Measurements from ENCODE around the gene RPL36. TPM values are rescaled to one million over a fixed set of nuclear protein-coding genes. Genes with fewer than 3 reads are reported as not detected.

Gene RPL36
- total and polyA plus RNA-seq, 2 donors (not counting 1 experiment from before 2014, with no cell fraction given) = 341 to 864 TPM

DNA sequence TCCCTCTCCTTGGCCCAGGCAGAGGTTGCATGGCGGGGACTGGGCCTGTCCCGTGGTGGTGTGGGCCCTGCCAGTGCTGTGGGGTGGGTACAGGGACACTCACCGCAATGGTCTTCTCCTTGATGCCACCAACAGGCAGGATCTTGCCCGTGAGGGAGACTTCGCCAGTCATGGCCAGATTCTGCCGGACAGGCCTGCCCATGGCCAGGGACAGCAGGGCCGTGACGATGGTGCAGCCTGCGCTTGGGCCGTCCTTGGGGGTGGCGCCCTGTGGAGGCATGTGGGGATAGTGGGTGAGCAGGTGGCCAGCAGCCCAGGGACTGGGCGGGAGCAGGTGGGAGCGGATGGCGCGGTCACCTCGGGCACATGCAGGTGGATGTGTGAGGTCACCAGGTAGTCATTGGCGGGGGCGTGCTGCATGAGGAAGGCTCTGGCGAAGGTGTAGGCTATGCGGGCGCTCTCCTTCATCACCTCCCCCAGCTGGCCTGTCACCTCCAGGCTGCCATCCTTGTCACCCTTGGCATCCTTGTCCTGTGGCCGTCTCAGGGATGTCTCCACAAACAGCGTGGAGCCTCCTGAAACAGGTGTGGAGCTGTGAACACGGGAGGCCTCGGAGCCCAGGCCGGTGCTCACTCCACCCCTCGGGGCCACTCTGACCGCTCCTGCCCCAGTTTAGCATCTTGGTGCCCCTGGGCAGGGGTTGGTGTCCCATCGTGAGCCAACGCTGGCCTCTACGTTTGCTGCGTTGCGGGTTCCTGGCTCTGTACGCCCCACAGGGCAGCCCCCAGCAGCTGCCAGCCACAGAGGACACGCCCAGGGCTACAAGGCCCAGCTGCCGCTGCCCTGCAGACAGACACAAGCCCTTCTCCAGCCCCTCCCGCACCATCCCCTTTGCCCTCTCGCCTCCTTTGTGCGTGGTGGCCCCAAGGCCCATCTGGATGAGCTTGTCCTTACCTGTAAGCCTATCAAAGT is 3.4 kb downstream of the RPL36 start:
- H3K9me3 ChIP-seq (ENCODE audit: control insufficient read depth, insufficient read depth, low read depth, low read length) = no peaks in the 10 kb centered on the region
- DNase-seq (ENCODE audit: low read depth in 2 of 2) = no peak
- no peak overlapping the region for H3K27ac ChIP-seq (ENCODE audit: insufficient read depth, low read length)
- H3K4me1 ChIP-seq (ENCODE audit: control insufficient read depth, extremely low read depth, insufficient read depth, low read length) = peaks cover 2% of the 10 kb centered on the region
- no peak overlapping the region for H3K4me2 ChIP-seq (ENCODE audit: extremely low read depth, insufficient read depth, low read length)
- H4K20me1 ChIP-seq (ENCODE audit: control insufficient read depth, extremely low read depth, insufficient read depth, low read length) = no peaks in the 10 kb centered on the region
- H3K79me2 ChIP-seq (ENCODE audit: control insufficient read depth, insufficient read depth, low read length) = peaks cover 62% of the 10 kb centered on the region
- H3K36me3 ChIP-seq (ENCODE audit: control insufficient read depth, insufficient read depth, low read length) = peaks cover 54% of the 10 kb centered on the region
- H2AFZ ChIP-seq (ENCODE audit: low read length) = no peak overlapping the region
- no peaks in the 10 kb centered on the region for H3K27me3 ChIP-seq (ENCODE audit: control insufficient read depth, insufficient read depth, low read length)
- H3K4me3 ChIP-seq (replicated peaks in 1 of 4; ENCODE audit: control extremely low read depth in 1 of 4, insufficient read depth in 1 of 4, low read depth in 3 of 4, low read length in 4 of 4) = no peak overlapping the region
- TF ChIP-seq EZH2 (IDR thresholded peaks at IDR 0.05; ENCODE audit: low read length, missing control alignments) (no peak), CTCF (conservative IDR thresholded peaks at IDR 0.05 in 1 of 2, IDR thresholded peaks at IDR 0.05 in 1 of 2; ENCODE audit: low read depth in 1 of 2, low read length in 2 of 2) (no peak)
- no peak overlapping the region for H3K9ac ChIP-seq (ENCODE audit: insufficient read depth, low read length)

DNA sequence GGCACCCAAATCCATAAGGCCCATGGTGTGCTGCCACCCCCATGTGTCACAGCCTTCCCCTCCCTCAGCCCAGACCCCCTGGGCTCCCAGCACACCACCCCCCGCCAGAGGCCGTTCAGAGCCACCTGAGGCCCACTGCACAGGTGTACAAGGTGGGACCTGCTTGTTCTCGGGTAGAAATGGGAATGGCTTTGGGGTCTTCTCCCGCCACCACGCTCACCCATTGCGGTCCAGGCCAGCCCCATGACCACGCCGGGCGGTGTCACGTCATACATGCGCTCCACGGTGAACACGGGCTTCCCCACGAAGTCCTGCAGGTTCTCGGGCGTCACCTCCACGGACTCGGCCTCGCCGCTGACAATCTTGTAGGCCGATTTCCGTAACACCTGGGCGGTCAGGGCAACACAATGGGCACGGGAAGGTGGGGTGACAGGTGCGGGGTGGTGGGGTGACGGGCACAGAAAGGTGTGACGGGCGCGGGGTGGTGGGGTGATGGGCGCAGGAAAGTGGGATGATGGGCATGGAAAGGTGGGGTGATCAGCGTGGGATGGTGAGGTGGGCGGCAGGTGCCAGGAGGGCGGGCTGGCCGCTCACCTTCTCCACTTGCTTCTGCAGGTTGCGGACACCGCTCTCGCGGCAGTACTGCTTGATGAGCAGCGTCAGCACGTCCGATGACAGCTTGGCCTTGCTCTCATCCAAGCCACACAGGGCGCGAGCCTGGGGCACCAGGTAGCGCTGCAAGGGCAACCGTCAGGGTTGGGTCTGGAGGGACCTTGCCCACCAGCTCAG is 4.3 kb downstream of the RPL36 start:
- no peak for TF ChIP-seq EZH2 (IDR thresholded peaks at IDR 0.05; ENCODE audit: low read length, missing control alignments)
- no peak for TF ChIP-seq CTCF (conservative IDR thresholded peaks at IDR 0.05 in 1 of 2, IDR thresholded peaks at IDR 0.05 in 1 of 2; ENCODE audit: low read depth in 1 of 2, low read length in 2 of 2)
- Histone ChIP-seq H3K36me3 (ENCODE audit: control insufficient read depth, insufficient read depth, low read length) (peaks cover 56% of the 10 kb centered on the region), H3K27me3 (ENCODE audit: control insufficient read depth, insufficient read depth, low read length) (no peaks in the 10 kb centered on the region), H3K9me3 (ENCODE audit: control insufficient read depth, insufficient read depth, low read depth, low read length) (no peaks in the 10 kb centered on the region), H2AFZ (ENCODE audit: low read length) (no peak overlapping the region), H3K4me3 (replicated peaks in 1 of 4; ENCODE audit: control extremely low read depth in 1 of 4, insufficient read depth in 1 of 4, low read depth in 3 of 4, low read length in 4 of 4) (no peak overlapping the region), H3K27ac (ENCODE audit: insufficient read depth, low read length) (no peak overlapping the region), H3K4me1 (ENCODE audit: control insufficient read depth, extremely low read depth, insufficient read depth, low read length) (peaks cover 2% of the 10 kb centered on the region), H3K4me2 (ENCODE audit: extremely low read depth, insufficient read depth, low read length) (no peak overlapping the region), H4K20me1 (ENCODE audit: control insufficient read depth, extremely low read depth, insufficient read depth, low read length) (no peaks in the 10 kb centered on the region), H3K79me2 (ENCODE audit: control insufficient read depth, insufficient read depth, low read length) (peaks cover 62% of the 10 kb centered on the region), H3K9ac (ENCODE audit: insufficient read depth, low read length) (no peak overlapping the region)
- DNase-seq (ENCODE audit: low read depth in 2 of 2) = no peak
